Jurkat, Clone E6-1 (cell line): ENCODE data around the gene MARK3.

Experiments used
- DNase-seq: peaks from one replicate; pipeline ENCODE4 v3.0.0-alpha.2; 2011; ENCODE audit warnings: low read depth, low spot score
- H3K4me3 ChIP-seq: 2 replicates; pipeline ENCODE4 v1.5.1; 2011; ENCODE audit warnings: mild to moderate bottlenecking, low read length, control low read depth, moderate library complexity

MARK3 gene

GRCh38 chr14:103550451-103551337, 165.5 kb downstream of the MARK3 start:
- DNase-seq, result no peak
- H3K4me3 ChIP-seq, result no peak overlapping the region

- DNase-seq, result no peak
- no peak overlapping the region for H3K4me3 ChIP-seq
Observed at GRCh38 chr14:103551338-103551762, 166.1 kb downstream of the MARK3 start.

DNA sequence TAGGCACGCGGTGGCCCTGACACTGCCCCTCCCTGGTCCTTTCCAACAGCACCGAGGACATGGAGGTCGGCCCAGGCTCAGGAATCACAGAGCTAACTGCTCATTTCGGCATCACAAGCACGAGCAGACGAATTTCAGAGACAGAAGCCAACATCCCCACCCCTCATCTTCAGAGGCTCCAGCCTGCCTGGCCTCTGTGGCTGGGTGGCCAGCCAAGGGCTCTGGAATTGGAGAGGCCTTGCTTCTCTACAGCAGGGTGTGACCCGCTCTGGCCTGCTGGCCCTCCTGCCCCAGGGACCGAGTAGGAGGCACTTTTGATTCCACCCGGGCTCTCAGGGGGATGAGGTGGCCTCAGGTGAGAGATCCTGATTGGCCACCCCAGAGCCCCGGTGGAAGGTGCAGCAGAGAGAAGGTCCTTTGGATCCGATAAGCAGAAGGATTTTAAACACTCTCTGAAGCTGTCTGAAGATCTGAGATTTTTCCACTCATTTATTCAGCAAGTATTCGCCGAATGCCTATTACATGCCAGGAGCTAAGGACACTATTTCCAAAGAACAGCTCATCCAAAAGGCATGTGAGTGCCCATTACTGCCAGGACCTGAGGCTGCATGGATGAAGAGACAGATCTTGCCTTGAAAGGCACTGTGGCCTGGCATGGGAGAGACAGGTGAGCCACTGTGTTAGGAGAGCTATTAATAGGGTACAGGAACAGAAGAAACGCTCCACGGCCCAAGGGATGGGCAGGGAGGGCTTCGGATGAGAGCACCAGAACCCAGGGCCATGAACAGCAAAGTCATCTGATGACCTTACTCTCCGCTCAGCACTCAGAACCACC, 167.0 kb downstream of the MARK3 start:
- no peak overlapping the region for H3K4me3 ChIP-seq
- DNase-seq, result no peak

DNA sequence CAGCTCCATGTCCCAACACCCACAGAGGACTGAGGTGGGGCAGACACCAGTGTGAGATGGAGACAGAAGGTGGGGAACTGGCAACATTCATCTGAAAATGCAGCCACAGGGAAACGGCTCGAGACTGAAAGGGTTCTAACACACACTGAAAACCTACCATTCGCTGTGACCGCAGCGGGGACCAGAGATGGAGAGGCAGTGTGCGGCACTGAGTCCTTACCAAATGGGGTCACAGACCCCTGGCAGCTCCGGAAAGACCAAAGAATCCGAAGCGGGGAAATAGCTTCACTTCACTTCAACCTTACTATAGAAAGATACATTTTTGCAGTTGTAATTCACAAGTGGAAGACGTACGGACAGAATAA, 167.6 kb downstream of the MARK3 start:
- H3K4me3 ChIP-seq, result no peak overlapping the region
- DNase-seq, result no peak
